A673 (cell line): Measurements from ENCODE around the gene ANAPC1.
"Not testable (repeated sequence)": the region's sequence is repeated elsewhere in the genome, so short reads cannot be mapped to it uniquely, and the experiment has no call there.

Source experiments
- EZH2 ChIP-seq: fragments of 200-600 bp; sonication (generic); IDR thresholded peaks from 2 replicates; pipeline ENCODE4 v1.6.1; 2017; ENCODE audit warnings: borderline replicate concordance, low read depth, mild to moderate bottlenecking, mixed read lengths, antibody characterized with exemption, low read length; ENCODE audit not compliant: poor library complexity, severe bottlenecking
- TF ChIP-seq, protein P1 (sequence below): fragments of 300-800, 200-600 bp; sonication (generic); conservative IDR thresholded peaks from 2 replicates; pipeline ENCODE4 v1.5.1; 2017; ENCODE audit warnings: low read depth, mild to moderate bottlenecking, antibody characterized with exemption, low read length, moderate library complexity, mixed read lengths

GRCh38 chr2:111777155-111777554, 106.8 kb downstream of the ANAPC1 start:
- TF ChIP-seq, protein P1, sequence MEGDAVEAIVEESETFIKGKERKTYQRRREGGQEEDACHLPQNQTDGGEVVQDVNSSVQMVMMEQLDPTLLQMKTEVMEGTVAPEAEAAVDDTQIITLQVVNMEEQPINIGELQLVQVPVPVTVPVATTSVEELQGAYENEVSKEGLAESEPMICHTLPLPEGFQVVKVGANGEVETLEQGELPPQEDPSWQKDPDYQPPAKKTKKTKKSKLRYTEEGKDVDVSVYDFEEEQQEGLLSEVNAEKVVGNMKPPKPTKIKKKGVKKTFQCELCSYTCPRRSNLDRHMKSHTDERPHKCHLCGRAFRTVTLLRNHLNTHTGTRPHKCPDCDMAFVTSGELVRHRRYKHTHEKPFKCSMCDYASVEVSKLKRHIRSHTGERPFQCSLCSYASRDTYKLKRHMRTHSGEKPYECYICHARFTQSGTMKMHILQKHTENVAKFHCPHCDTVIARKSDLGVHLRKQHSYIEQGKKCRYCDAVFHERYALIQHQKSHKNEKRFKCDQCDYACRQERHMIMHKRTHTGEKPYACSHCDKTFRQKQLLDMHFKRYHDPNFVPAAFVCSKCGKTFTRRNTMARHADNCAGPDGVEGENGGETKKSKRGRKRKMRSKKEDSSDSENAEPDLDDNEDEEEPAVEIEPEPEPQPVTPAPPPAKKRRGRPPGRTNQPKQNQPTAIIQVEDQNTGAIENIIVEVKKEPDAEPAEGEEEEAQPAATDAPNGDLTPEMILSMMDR = not testable (repeated sequence)
- TF ChIP-seq EZH2 = not testable (repeated sequence)
